Activated CD4-positive, alpha-beta memory T cell treated with anti-CD3 and anti-CD28 coated beads for 36 hours (primary cell): ENCODE data around the gene NIT2. TPM values are rescaled to one million over a fixed set of nuclear protein-coding genes. Genes with fewer than 3 reads are reported as not detected.

Source experiments
- CTCF ChIA-PET: fragments of 350-600 bp; sonication (Branson Sonifier 250); formaldehyde crosslinking; loops from one replicate; lab custom pipeline; 2021; ENCODE audit warnings: antibody characterized with exemption, inconsistent platforms; lab: Charles Lee
- POLR2A ChIA-PET: fragments of 350-600 bp; sonication (Branson Sonifier 250); formaldehyde crosslinking; loops from one replicate; lab custom pipeline; 2021; ENCODE audit warnings: antibody characterized with exemption; lab: Charles Lee
- DNase-seq: peaks from one replicate; pipeline ENCODE4 v3.0.0-alpha.2; 2020
- H3K27ac Mint-ChIP-seq: one replicate; pipeline ENCODE4 v1.8.0; 2021; ENCODE audit warnings: mixed read lengths
- H3K27me3 Mint-ChIP-seq: one replicate; pipeline ENCODE4 v1.8.0; 2021; ENCODE audit warnings: mixed read lengths
- H3K36me3 Mint-ChIP-seq: one replicate; pipeline ENCODE4 v1.8.0; 2021; ENCODE audit warnings: mixed read lengths
- H3K4me1 Mint-ChIP-seq: one replicate; pipeline ENCODE4 v1.8.0; 2021; ENCODE audit warnings: low read depth, mixed read lengths
- H3K4me3 Mint-ChIP-seq: one replicate; pipeline ENCODE4 v1.8.0; 2021; ENCODE audit warnings: mild to moderate bottlenecking, mixed read lengths
- H3K9me3 Mint-ChIP-seq: one replicate; pipeline ENCODE4 v1.8.0; 2021; ENCODE audit warnings: mixed read lengths
- intact Hi-C: fragments of 100-400 bp; cut with micrococcal nuclease; formaldehyde crosslinking; loops from one replicate; pipeline ENCODE4 v1.15.1; 2023
- total RNA-seq, 2 experiments: library from RNA; stranded (reverse); gene quantifications; one replicate each; pipeline ENCODE4 v1.2.3, GENCODE V29; 2021

NIT2 gene
- total RNA-seq, 2 experiments from 2014 or later = 65.3 to 65.7 TPM

GRCh38 chr3:100366424-100366823 lies 31.9 kb downstream of the NIT2 start:
- intact Hi-C loops = no loop called here
- ChIA-PET POLR2A (no interaction called here), CTCF (interaction anchor here (0.6 kb wide), 2 partner anchors 218 to 535 kb away, joined by 3 to 4 read pairs; no protein-coding TSS in a partner anchor)
- peaks cover 43% of the 10 kb centered on the region for H3K36me3 Mint-ChIP-seq
- no peaks in the 10 kb centered on the region for H3K4me1 Mint-ChIP-seq
- H3K27ac Mint-ChIP-seq = no peak overlapping the region
- no peaks in the 10 kb centered on the region for H3K27me3 Mint-ChIP-seq
- no peak for DNase-seq
- H3K4me3 Mint-ChIP-seq = no peak overlapping the region
- H3K9me3 Mint-ChIP-seq = peaks cover 3% of the 10 kb centered on the region

- POLR2A ChIA-PET = no interaction called here
- Mint-ChIP-seq H3K4me1 (no peaks in the 10 kb centered on the region), H3K27me3 (no peaks in the 10 kb centered on the region), H3K4me3 (no peak overlapping the region), H3K36me3 (peaks cover 30% of the 10 kb centered on the region), H3K9me3 (no peaks in the 10 kb centered on the region), H3K27ac (no peak overlapping the region)
- no peak for DNase-seq
- CTCF ChIA-PET = no interaction called here
- intact Hi-C loops = no loop called here
Measured at GRCh38 chr3:100368441-100368840, 33.9 kb downstream of the NIT2 start.

GRCh38 chr3:100370756-100371155 lies 36.2 kb downstream of the NIT2 start:
- POLR2A ChIA-PET = interaction anchor here (1.0 kb wide), 1 partner anchor 9 kb away, joined by 3 read pairs; no protein-coding TSS in a partner anchor
- Mint-ChIP-seq H3K4me1 (no peaks in the 10 kb centered on the region), H3K9me3 (no peaks in the 10 kb centered on the region), H3K27me3 (no peaks in the 10 kb centered on the region), H3K4me3 (no peak overlapping the region), H3K36me3 (peaks cover 12% of the 10 kb centered on the region), H3K27ac (no peak overlapping the region)
- DNase-seq = no peak
- CTCF ChIA-PET = interaction anchor here (1.4 to 1.5 kb wide), 2 partner anchors 54 to 220 kb away, joined by 3 read pairs; no protein-coding TSS in a partner anchor
- intact Hi-C loops = no loop called here

GRCh38 chr3:100374521-100374920 lies 40.0 kb downstream of the NIT2 start:
- Mint-ChIP-seq H3K4me3 (no peak overlapping the region), H3K27me3 (no peaks in the 10 kb centered on the region), H3K27ac (no peak overlapping the region), H3K9me3 (no peaks in the 10 kb centered on the region), H3K36me3 (peaks cover 18% of the 10 kb centered on the region), H3K4me1 (peaks cover 2% of the 10 kb centered on the region)
- DNase-seq = no peak
- intact Hi-C loops = no loop called here
- ChIA-PET CTCF (interaction anchor here (0.5 kb wide), 1 partner anchor 29 kb away, joined by 3 read pairs; no protein-coding TSS in a partner anchor), POLR2A (interaction anchor here (0.6 kb wide), 1 partner anchor 14 kb away, joined by 4 read pairs; no protein-coding TSS in a partner anchor)

- Mint-ChIP-seq H3K4me1 (peaks cover 2% of the 10 kb centered on the region), H3K9me3 (no peaks in the 10 kb centered on the region), H3K4me3 (no peak overlapping the region), H3K27me3 (no peaks in the 10 kb centered on the region), H3K36me3 (peaks cover 22% of the 10 kb centered on the region), H3K27ac (no peak overlapping the region)
- ChIA-PET POLR2A (interaction anchor here (0.6 kb wide), 1 partner anchor 1190 kb away, joined by 3 read pairs; no protein-coding TSS in a partner anchor), CTCF (no interaction called here)
- DNase-seq = no peak
- intact Hi-C loops = no loop called here
Measured at GRCh38 chr3:100376301-100376700, 41.7 kb downstream of the NIT2 start.

GRCh38 chr3:100384733-100385525 lies 50.4 kb downstream of the NIT2 start:
- Mint-ChIP-seq H3K27ac (no peak overlapping the region), H3K9me3 (peaks cover 12% of the 10 kb centered on the region), H3K27me3 (no peaks in the 10 kb centered on the region), H3K4me1 (peaks cover 7% of the 10 kb centered on the region), H3K36me3 (peaks cover 35% of the 10 kb centered on the region), H3K4me3 (no peak overlapping the region)
- CTCF ChIA-PET = no interaction called here
- intact Hi-C loops = no loop called here
- no peak for DNase-seq
- POLR2A ChIA-PET = interaction anchor here (0.8 to 1.0 kb wide), 2 partner anchors 8 to 16 kb away, joined by 3 read pairs; partner anchors contain the start of gene TOMM70

- peaks cover 27% of the 10 kb centered on the region for H3K36me3 Mint-ChIP-seq
- intact Hi-C loops = no loop called here
- POLR2A ChIA-PET = no interaction called here
Measured at GRCh38 chr3:100386437-100387074, 52.0 kb downstream of the NIT2 start.

GRCh38 chr3:100389025-100389424 lies 54.5 kb downstream of the NIT2 start:
- H3K36me3 Mint-ChIP-seq = peaks cover 23% of the 10 kb centered on the region
- H3K4me3 Mint-ChIP-seq = no peak overlapping the region
- no peaks in the 10 kb centered on the region for H3K27me3 Mint-ChIP-seq
- DNase-seq = no peak
- no peak overlapping the region for H3K27ac Mint-ChIP-seq
- H3K9me3 Mint-ChIP-seq = peaks cover 12% of the 10 kb centered on the region
- intact Hi-C loops = no loop called here
- POLR2A ChIA-PET = no interaction called here
- CTCF ChIA-PET = no interaction called here
- peaks cover 15% of the 10 kb centered on the region for H3K4me1 Mint-ChIP-seq

More at GRCh38 chr3:100386437-100387074, 52.0 kb downstream of the NIT2 start:
- Mint-ChIP-seq H3K9me3 (peaks cover 12% of the 10 kb centered on the region), H3K27me3 (no peaks in the 10 kb centered on the region), H3K4me3 (no peak overlapping the region), H3K4me1 (peaks cover 7% of the 10 kb centered on the region), H3K27ac (no peak overlapping the region)
- no peak for DNase-seq
- CTCF ChIA-PET = interaction anchor here (0.9 kb wide), 2 partner anchors 13 to 70 kb away, joined by 3 to 4 read pairs; no protein-coding TSS in a partner anchor

GRCh38 chr3:100395679-100396431 lies 61.3 kb downstream of the NIT2 start:
- H3K4me3 Mint-ChIP-seq = no peak overlapping the region

GRCh38 chr3:100396967-100397366 lies 62.4 kb downstream of the NIT2 start:
- Mint-ChIP-seq H3K27ac (no peak overlapping the region), H3K36me3 (peaks cover 5% of the 10 kb centered on the region), H3K4me3 (no peak overlapping the region), H3K9me3 (no peaks in the 10 kb centered on the region), H3K4me1 (peaks cover 52% of the 10 kb centered on the region), H3K27me3 (no peaks in the 10 kb centered on the region)
- ChIA-PET POLR2A (no interaction called here), CTCF (no interaction called here)
- intact Hi-C loops = no loop called here
- DNase-seq = no peak

More at GRCh38 chr3:100395679-100396431, 61.3 kb downstream of the NIT2 start:
- H3K36me3 Mint-ChIP-seq = peaks cover 4% of the 10 kb centered on the region
- intact Hi-C loops = no loop called here
- H3K27me3 Mint-ChIP-seq = no peaks in the 10 kb centered on the region
- H3K27ac Mint-ChIP-seq = no peak overlapping the region
- H3K9me3 Mint-ChIP-seq = no peaks in the 10 kb centered on the region
- H3K4me1 Mint-ChIP-seq = peaks cover 52% of the 10 kb centered on the region
- ChIA-PET CTCF (no interaction called here), POLR2A (interaction anchor here (0.7 kb wide), 2 partner anchors 60 to 142 kb away, joined by 3 read pairs; no protein-coding TSS in a partner anchor)
- no peak for DNase-seq

- Mint-ChIP-seq H3K27ac (peak overlapping the region; percentile 94), H3K36me3 (peaks cover 7% of the 10 kb centered on the region), H3K4me3 (peak overlapping the region; percentile 92), H3K4me1 (peaks cover 61% of the 10 kb centered on the region), H3K27me3 (no peaks in the 10 kb centered on the region), H3K9me3 (no peaks in the 10 kb centered on the region)
- no peak for DNase-seq
- CTCF ChIA-PET = interaction anchor here (1.0 to 3.7 kb wide), 3 partner anchors 13 to 311 kb away, joined by 4 to 13 read pairs (median 5); no protein-coding TSS in a partner anchor
- intact Hi-C loops = loop anchor here (2.0 to 10.0 kb wide), 5 partner anchors 63 to 1175 kb away; partner anchors contain the start of gene PCNP
- POLR2A ChIA-PET = interaction anchor here (1.0 to 2.2 kb wide), 4 partner anchors 10 to 310 kb away, joined by 3 to 17 read pairs (median 4); partner anchors contain the start of genes TBC1D23 and TFG
Measured at GRCh38 chr3:100399341-100400071, 64.9 kb downstream of the NIT2 start.
